HG03196 (cell line): ENCODE results near the gene TLCD4.
A peak's percentile ranks its signal among the peaks of the same experiment; 100 is the strongest.

Experiments used
- ATAC-seq: cut with Tn5 transposase; IDR thresholded peaks from one replicate; pipeline ENCODE4 v1.9.1; 2021; ENCODE audit not compliant: unreplicated experiment

Gene TLCD4

DNA sequence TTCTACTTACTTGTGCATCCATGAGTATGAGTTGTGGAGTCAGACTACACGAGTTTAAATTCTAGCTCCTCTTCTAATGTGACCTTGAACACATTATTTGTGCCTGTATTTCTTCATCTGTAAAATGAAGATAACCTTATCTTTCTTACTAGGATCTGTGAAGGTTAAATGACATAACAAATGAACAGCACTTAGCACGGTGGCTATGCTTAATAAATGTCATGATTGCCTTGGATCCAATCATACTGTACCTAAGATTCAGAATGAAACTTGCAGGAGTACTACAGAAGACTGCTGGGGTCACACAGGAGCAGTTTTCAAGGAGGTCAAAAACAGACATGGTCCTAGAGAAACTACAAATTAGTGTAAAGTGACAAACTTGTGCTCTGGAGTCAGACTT is 22.2 kb upstream of the TLCD4 start:
- no peak for ATAC-seq

DNA sequence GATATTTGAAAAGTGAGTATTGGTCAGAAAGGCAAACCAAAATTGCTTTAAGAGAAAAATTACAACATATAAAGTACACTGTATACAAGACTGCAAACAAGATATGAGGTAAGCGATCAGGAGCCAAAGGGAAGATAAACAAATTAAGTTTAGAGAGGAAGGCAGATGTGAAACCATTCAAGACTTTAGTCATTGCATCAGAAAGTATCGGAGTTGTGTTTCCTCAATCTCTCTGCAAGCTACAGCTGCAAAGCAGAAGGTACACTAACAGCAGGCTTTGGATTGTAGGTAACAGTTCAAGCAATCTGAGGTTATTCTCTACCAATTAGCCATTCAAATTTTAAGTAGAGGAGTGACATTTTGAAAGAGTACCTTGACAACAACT is 21.3 kb upstream of the TLCD4 start:
- ATAC-seq: peak; percentile 86

DNA sequence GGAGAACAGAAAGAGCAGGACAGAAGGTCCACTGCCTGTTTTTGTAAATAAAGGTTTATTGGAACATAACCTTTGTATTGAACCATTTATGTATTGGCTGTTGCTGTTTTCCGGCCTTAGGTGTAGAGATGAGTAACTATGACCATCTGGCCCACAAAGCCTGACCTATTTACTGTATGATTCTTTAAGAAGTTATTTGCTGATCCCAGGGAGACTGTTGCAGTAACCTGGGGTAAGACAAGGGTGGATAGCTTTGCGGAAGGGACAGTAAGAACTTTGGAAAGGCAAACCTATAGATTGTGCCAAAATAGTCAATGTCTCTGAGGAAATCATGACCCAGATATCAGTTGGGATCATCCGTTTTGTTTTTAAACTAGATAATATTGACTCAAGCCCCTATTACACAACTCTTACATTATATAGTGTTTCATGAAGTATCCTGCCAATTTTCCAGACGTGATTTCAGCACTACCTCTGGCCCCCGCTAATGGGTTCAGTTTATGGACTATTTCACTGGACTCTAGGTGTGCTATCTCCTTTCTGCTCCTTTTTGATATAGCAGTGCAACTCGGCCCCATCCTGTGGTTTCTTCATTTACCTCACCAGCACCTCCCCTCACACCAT is 20.8 kb upstream of the TLCD4 start:
- ATAC-seq: no peak

DNA sequence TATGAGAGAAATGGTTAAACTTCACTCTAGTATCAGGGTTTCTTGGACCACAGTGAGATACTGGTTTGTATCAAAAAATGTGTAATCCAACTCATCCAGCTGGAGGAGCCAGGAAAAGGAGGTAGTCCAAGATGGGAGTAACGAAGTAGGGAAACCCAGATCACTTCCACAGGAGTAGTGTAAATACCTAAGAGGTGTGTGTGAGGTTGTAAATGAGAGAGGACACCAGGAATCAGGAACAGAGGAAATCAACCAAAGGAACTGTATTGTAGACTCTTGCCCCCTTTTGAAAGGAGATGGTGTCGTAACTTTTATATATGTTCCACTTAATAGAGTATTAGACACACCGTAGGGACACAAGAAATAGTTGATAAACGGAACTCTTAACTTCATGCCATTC is 19.7 kb upstream of the TLCD4 start:
- ATAC-seq: no peak

DNA sequence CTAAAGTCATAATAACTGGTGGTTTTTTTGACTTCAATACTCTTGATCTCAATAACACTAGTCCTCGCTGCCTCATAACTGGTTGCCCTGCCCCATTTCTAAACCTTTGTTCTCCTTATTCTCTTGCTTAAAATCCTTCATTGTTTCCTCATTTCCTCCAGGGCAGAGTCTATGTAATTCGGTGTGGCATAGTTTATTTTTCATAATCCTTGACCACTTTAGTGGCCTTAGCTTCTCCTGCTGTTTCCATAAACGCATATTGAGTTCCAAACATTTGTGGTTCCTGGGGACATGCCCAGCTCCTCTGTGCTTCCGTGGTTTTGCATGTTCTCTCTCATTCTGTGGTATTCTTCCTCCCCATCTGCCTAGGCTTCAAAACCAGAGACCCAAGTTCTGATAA is 19.0 kb upstream of the TLCD4 start:
- ATAC-seq: no peak

DNA sequence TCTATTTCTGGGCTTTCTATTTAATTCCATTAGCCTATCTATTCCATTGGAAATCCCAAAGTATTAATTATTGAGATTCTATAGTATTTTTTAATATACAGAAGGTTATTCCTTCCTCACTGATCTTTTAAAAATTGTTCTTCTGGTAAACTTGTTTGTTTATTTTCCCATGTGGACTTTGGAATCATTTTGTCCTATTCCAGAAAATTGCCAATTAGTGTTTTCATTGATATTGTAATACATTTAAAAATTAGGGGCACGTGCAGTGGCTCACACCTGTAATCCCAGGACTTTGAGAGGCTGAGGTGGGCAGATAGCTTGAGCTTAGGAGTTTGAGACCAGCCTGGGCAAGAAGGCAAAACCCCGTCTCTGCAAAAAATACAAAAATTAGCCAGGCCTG is 8.4 kb upstream of the TLCD4 start:
- no peak for ATAC-seq

DNA sequence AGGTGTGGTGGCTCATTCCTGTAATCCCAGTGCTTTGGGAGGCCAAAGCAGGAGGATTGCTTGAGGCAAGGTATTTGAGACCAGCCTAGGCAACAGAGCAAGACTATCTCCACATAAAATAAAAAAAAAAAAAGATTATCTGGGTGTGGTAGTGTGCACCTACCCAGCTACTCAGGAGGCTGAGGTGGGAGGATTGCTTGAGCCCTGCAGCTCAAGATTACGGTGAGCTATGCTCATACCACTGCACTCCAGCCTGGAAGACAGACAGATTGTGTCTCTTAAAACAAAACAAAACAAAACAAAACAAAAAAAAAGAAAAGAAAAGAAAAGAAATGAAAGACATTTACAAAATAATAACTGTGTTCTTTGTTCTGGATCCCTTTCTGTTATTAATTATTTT is 6.1 kb upstream of the TLCD4 start:
- no peak for ATAC-seq

GRCh38 chr1:95113684-95114083 is 3.5 kb upstream of the TLCD4 start:
- no peak for ATAC-seq

GRCh38 chr1:95115708-95116137 is 1.4 kb upstream of the TLCD4 start:
- no peak for ATAC-seq

- ATAC-seq: peak; percentile 62
Observed at GRCh38 chr1:95116580-95117206, 462 bp upstream of the TLCD4 start.

- ATAC-seq: no peak
Observed at GRCh38 chr1:95118067-95118499, 928 bp downstream of the TLCD4 start.

- no peak for ATAC-seq
Observed at GRCh38 chr1:95118710-95119109, 1.6 kb downstream of the TLCD4 start.

DNA sequence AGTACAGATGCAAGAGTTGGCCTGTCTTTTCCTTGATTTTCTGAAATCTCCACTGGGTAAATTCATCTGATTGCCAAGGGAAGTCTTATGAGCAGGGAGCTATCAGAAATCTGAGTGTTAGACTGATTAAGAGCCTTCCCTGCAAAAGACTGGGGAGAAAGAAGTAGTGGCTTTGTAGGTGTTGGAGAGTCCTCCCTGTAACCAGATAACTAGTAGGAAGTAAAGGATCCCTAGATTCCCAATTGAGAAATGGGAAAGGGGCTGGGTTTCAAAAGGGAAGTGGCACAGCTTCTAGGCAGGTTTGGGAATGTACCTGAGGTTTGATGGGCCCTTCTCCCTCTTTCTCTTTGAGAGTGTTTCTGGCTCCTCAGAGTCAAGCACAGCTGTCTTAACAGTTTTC is 2.1 kb downstream of the TLCD4 start:
- ATAC-seq: no peak

- ATAC-seq: no peak
Observed at GRCh38 chr1:95122151-95122697, 5.1 kb downstream of the TLCD4 start.

DNA sequence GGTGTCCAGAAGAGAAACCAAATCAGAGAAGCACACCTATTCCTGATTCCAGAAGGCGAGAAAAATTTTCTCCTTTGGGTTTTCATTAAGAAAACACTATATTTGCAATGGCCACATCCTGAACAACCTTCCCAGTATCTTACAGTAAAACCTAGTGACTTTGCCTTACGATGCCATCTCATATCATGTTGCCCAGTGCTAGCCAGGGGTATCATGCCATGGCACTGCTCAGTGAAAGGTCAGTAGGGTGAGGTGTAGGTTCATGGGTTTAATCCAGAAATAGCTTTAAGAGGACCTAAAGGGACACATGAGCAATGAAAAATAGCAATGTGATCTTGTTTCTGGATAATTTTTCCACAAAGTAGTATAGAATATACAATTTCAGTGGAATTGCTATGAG is 7.2 kb downstream of the TLCD4 start:
- no peak for ATAC-seq

DNA sequence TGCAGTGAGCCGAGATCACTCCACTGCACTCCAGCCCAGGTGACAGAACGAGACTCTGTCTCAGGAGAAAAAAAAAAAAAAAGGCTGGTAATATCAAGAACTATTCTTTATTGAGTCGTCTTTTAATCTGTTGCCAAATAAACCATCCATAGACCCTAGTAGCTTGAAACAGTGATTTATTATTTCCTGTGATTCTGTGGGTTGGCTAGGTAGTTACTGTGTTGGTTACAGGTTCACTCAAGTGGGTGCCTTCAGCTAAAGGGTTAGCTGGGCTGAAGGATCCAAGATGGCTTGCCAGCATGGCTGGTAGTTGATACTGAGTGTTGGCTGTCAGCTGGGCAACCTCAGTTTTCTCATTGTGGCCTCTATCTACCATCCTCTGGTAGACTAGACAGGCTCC is 9.2 kb downstream of the TLCD4 start:
- ATAC-seq: no peak

DNA sequence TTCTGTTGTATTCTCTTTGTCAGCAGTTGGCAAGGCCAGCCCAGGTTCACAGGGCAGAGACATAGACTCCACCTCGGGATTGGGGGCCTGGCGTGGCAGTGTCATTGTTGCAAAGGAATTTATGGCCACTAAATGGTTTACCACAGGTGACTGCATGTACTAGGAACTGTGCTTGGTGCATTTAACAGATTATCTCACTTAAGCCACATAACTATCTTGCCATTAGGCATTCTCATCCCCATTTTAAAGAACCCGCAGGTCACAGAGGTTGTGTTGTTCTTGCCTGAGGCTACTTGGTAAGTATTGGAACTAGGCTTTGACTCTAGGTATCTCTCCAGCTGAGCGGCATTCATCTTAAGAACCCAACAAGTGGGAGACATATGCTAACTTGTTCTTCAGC is 9.7 kb downstream of the TLCD4 start:
- no peak for ATAC-seq

GRCh38 chr1:95127380-95127779 is 10.2 kb downstream of the TLCD4 start:
- no peak for ATAC-seq

- ATAC-seq: no peak
Observed at GRCh38 chr1:95132762-95133161, 15.6 kb downstream of the TLCD4 start.

- no peak for ATAC-seq
Observed at GRCh38 chr1:95133687-95134086, 16.5 kb downstream of the TLCD4 start.

DNA sequence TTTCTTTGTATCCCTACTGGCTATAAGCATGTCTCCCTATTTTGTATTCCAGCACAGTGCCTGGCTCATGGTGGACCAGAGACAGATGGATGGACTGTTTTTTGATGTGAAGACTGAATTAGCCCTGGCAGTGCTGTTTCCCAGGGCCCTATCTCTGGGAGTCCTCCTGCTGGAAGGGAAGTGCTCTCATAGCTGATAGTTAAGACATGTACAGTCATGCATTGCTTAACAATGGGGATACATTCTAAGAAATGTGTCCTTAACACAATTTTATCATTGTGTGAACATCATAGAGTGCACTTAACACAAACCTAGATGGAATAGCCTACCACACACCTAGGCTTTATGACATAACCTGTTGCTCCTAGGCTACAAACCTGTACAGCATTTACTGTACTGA is 21.1 kb downstream of the TLCD4 start:
- no peak for ATAC-seq

GRCh38 chr1:95139039-95139438 is 21.9 kb downstream of the TLCD4 start:
- ATAC-seq: no peak

- no peak for ATAC-seq
Observed at GRCh38 chr1:95140791-95141190, 23.6 kb downstream of the TLCD4 start.
